WTC11 (cell line): ENCODE results near the gene ELOVL5.
"Not testable (repeated sequence)": the region's sequence is repeated elsewhere in the genome, so short reads cannot be mapped to it uniquely, and the experiment has no call there.

Experiments used
- ATF2 ChIP-seq: sonication (generic); formaldehyde crosslinking; IDR thresholded peaks from 2 replicates; pipeline ENCODE4 v1.8.1; 2022; ENCODE audit warnings: low read depth, missing genetic modification reagents, borderline replicate concordance
- ATF3 ChIP-seq: sonication (generic); formaldehyde crosslinking; conservative IDR thresholded peaks from 2 replicates; pipeline ENCODE4 v1.8.1; 2022; ENCODE audit warnings: mild to moderate bottlenecking, missing genetic modification reagents
- ATF6 ChIP-seq: sonication (generic); formaldehyde crosslinking; IDR thresholded peaks from 2 replicates; pipeline ENCODE4 v1.8.1; 2023; ENCODE audit warnings: mild to moderate bottlenecking, missing genetic modification reagents
- CREB1 ChIP-seq: sonication (generic); formaldehyde crosslinking; IDR thresholded peaks from 2 replicates; pipeline ENCODE4 v1.8.0; 2023; ENCODE audit warnings: mild to moderate bottlenecking, missing genetic modification reagents
- CTCF ChIP-seq: fragments of 200-600 bp; IDR thresholded peaks from 2 replicates; pipeline ENCODE4 v1.8.0; 2022; ENCODE audit warnings: antibody characterized with exemption
- ELF4 ChIP-seq: sonication (generic); formaldehyde crosslinking; IDR thresholded peaks from 2 replicates; pipeline ENCODE4 v1.8.1; 2022; ENCODE audit warnings: low read depth, mild to moderate bottlenecking, moderate library complexity, missing genetic modification reagents
- ETV6 ChIP-seq: sonication (generic); formaldehyde crosslinking; IDR thresholded peaks from 2 replicates; pipeline ENCODE4 v1.8.1; 2022; ENCODE audit warnings: mild to moderate bottlenecking, missing genetic modification reagents
- JUN ChIP-seq: sonication (generic); formaldehyde crosslinking; IDR thresholded peaks from 2 replicates; pipeline ENCODE4 v1.8.0; 2023; ENCODE audit warnings: mild to moderate bottlenecking, missing genetic modification reagents
- MAX ChIP-seq: sonication (generic); formaldehyde crosslinking; IDR thresholded peaks from 2 replicates; pipeline ENCODE4 v1.8.0; 2022; ENCODE audit warnings: mild to moderate bottlenecking, missing genetic modification reagents
- STAT6 ChIP-seq: sonication (generic); formaldehyde crosslinking; conservative IDR thresholded peaks from 2 replicates; pipeline ENCODE4 v1.8.1; 2023; ENCODE audit warnings: mild to moderate bottlenecking, low read depth, missing genetic modification reagents, moderate library complexity
- ZNF121 ChIP-seq: sonication (generic); formaldehyde crosslinking; IDR thresholded peaks from 2 replicates; pipeline ENCODE4 v1.8.0; 2023; ENCODE audit warnings: missing genetic modification reagents
- ZNF423 ChIP-seq: fragments of 250-450 bp; sonication (Bioruptor Pico); IDR thresholded peaks from 2 replicates; pipeline ENCODE4 v2.1.2; 2022; ENCODE audit warnings: mild to moderate bottlenecking, moderate library complexity
- ZNF512 ChIP-seq: sonication (generic); formaldehyde crosslinking; IDR thresholded peaks from 2 replicates; pipeline ENCODE4 v1.8.1; 2022; ENCODE audit warnings: missing genetic modification reagents, borderline replicate concordance

- not testable (repeated sequence) for TF ChIP-seq ZNF423; STAT6 (CRISPR knock-in tag); ATF6 (CRISPR knock-in tag); ATF3 (CRISPR knock-in tag); CTCF; ETV6; ELF4 (CRISPR knock-in tag); ZNF121 (CRISPR knock-in tag); ZNF512 (CRISPR knock-in tag); JUN (CRISPR knock-in tag); CREB1; ATF2 (CRISPR knock-in tag); MAX (CRISPR knock-in tag)
Measured at GRCh38 chr6:53317299-53317698, 31.5 kb downstream of the ELOVL5 start.
